HG03175 (cell line): ENCODE data around the gene RAB30.

Experiments
- ATAC-seq: cut with Tn5 transposase; IDR thresholded peaks from one replicate; pipeline ENCODE4 v1.9.1; 2021; ENCODE audit warnings: mild to moderate bottlenecking, moderate library complexity; ENCODE audit not compliant: unreplicated experiment

Gene RAB30

GRCh38 chr11:83041126-83041525 is 30.6 kb downstream of the RAB30 start:
- ATAC-seq: no peak

GRCh38 chr11:83039566-83039965 is 32.1 kb downstream of the RAB30 start:
- ATAC-seq: no peak

- no peak for ATAC-seq
Measured at GRCh38 chr11:83037877-83038276, 33.8 kb downstream of the RAB30 start.

- ATAC-seq: no peak
Measured at GRCh38 chr11:83036701-83037100, 35.0 kb downstream of the RAB30 start.

- ATAC-seq: peak; percentile 79
Measured at GRCh38 chr11:83035070-83035854, 36.4 kb downstream of the RAB30 start.

- no peak for ATAC-seq
Measured at GRCh38 chr11:83034673-83035014, 37.1 kb downstream of the RAB30 start.

GRCh38 chr11:83033972-83034672 is 37.6 kb downstream of the RAB30 start:
- ATAC-seq: no peak

GRCh38 chr11:83033371-83033770 is 38.3 kb downstream of the RAB30 start:
- ATAC-seq: no peak

GRCh38 chr11:83031127-83031526 is 40.6 kb downstream of the RAB30 start:
- ATAC-seq: no peak

- no peak for ATAC-seq
Measured at GRCh38 chr11:83027794-83028193, 43.9 kb downstream of the RAB30 start.

- no peak for ATAC-seq
Measured at GRCh38 chr11:83027289-83027688, 44.4 kb downstream of the RAB30 start.

GRCh38 chr11:83026229-83026628 is 45.5 kb downstream of the RAB30 start:
- ATAC-seq: no peak

- ATAC-seq: no peak
Measured at GRCh38 chr11:83025267-83025704, 46.4 kb downstream of the RAB30 start.

GRCh38 chr11:83024270-83024854 is 47.3 kb downstream of the RAB30 start:
- ATAC-seq: no peak

- no peak for ATAC-seq
Measured at GRCh38 chr11:83023410-83023809, 48.3 kb downstream of the RAB30 start.

- no peak for ATAC-seq
Measured at GRCh38 chr11:83021780-83022125, 49.9 kb downstream of the RAB30 start.

GRCh38 chr11:83020942-83021779 is 50.5 kb downstream of the RAB30 start:
- ATAC-seq: no peak

- no peak for ATAC-seq
Measured at GRCh38 chr11:83019888-83020579, 51.7 kb downstream of the RAB30 start.

- no peak for ATAC-seq
Measured at GRCh38 chr11:83014951-83015350, 56.7 kb downstream of the RAB30 start.

GRCh38 chr11:83012168-83013067 is 59.3 kb downstream of the RAB30 start:
- no peak for ATAC-seq
